ENCODE results near the gene CAMK2G.

Gene CAMK2G

GRCh38 chr10:73771722-73772280 is 102.6 kb downstream of the CAMK2G start:
- TF ChIP-seq CTCF (IDR thresholded peaks at IDR 0.05; ENCODE audit: borderline replicate concordance, control extremely low read depth, extremely low read depth, insufficient read depth, missing control alignments): no peak
- in situ Hi-C loops (cut with MboI; ENCODE audit: low sequenced_read_pairs, unreplicated experiment): no loop called here
- DNase-seq (ENCODE audit: low spot score): peak; percentile 89

GRCh38 chr10:73769396-73769795 is 105.0 kb downstream of the CAMK2G start:
- in situ Hi-C loops (cut with MboI; ENCODE audit: low sequenced_read_pairs, unreplicated experiment): no loop called here
- no peak for DNase-seq (ENCODE audit: low spot score)
- TF ChIP-seq CTCF (IDR thresholded peaks at IDR 0.05; ENCODE audit: borderline replicate concordance, control extremely low read depth, extremely low read depth, insufficient read depth, missing control alignments): no peak

GRCh38 chr10:73768881-73769280 is 105.5 kb downstream of the CAMK2G start:
- in situ Hi-C loops (cut with MboI; ENCODE audit: low sequenced_read_pairs, unreplicated experiment): no loop called here
- DNase-seq (ENCODE audit: low spot score): peak; percentile 47
- TF ChIP-seq CTCF (IDR thresholded peaks at IDR 0.05; ENCODE audit: borderline replicate concordance, control extremely low read depth, extremely low read depth, insufficient read depth, missing control alignments): peak; percentile 38

- DNase-seq (ENCODE audit: low spot score): no peak
- in situ Hi-C loops (cut with MboI; ENCODE audit: low sequenced_read_pairs, unreplicated experiment): no loop called here
- no peak for TF ChIP-seq CTCF (IDR thresholded peaks at IDR 0.05; ENCODE audit: borderline replicate concordance, control extremely low read depth, extremely low read depth, insufficient read depth, missing control alignments)
Observed at GRCh38 chr10:73765066-73765465, 109.3 kb downstream of the CAMK2G start.

GRCh38 chr10:73763343-73763742 is 111.0 kb downstream of the CAMK2G start:
- TF ChIP-seq CTCF (IDR thresholded peaks at IDR 0.05; ENCODE audit: borderline replicate concordance, control extremely low read depth, extremely low read depth, insufficient read depth, missing control alignments): no peak
- DNase-seq (ENCODE audit: low spot score): no peak
- in situ Hi-C loops (cut with MboI; ENCODE audit: low sequenced_read_pairs, unreplicated experiment): no loop called here

GRCh38 chr10:73762915-73763314 is 111.4 kb downstream of the CAMK2G start:
- no peak for DNase-seq (ENCODE audit: low spot score)
- no peak for TF ChIP-seq CTCF (IDR thresholded peaks at IDR 0.05; ENCODE audit: borderline replicate concordance, control extremely low read depth, extremely low read depth, insufficient read depth, missing control alignments)
- in situ Hi-C loops (cut with MboI; ENCODE audit: low sequenced_read_pairs, unreplicated experiment): no loop called here

Measured in GM13976 (cell line).